Mesothelial cell of epicardium (in vitro differentiated cells): ENCODE data around the gene ROPN1B. TPM values are rescaled to one million over a fixed set of nuclear protein-coding genes. Genes with fewer than 3 reads are reported as not detected.
"Not testable (repeated sequence)": the region's sequence is repeated elsewhere in the genome, so short reads cannot be mapped to it uniquely, and the experiment has no call there.

Experiments
- DNase-seq, 2 experiments: peaks; one replicate each; pipeline ENCODE4 v3.0.0; 2021; ENCODE audit warnings: low spot score in 2 of 2; ENCODE audit not compliant: unreplicated experiment in 2 of 2
- H3K27ac Mint-ChIP-seq: 2 replicates; pipeline ENCODE4 v1.8.0; 2021; ENCODE audit warnings: mixed read lengths
- H3K27me3 Mint-ChIP-seq: 2 replicates; pipeline ENCODE4 v1.8.0; 2021; ENCODE audit warnings: low read depth, mixed read lengths
- H3K36me3 Mint-ChIP-seq: 2 replicates; pipeline ENCODE4 v1.8.0; 2021; ENCODE audit warnings: mixed read lengths
- H3K4me1 Mint-ChIP-seq: 2 replicates; pipeline ENCODE4 v1.8.0; 2021; ENCODE audit warnings: mixed read lengths
- H3K4me3 Mint-ChIP-seq: 2 replicates; pipeline ENCODE4 v1.8.0; 2021; ENCODE audit warnings: mild to moderate bottlenecking, moderate library complexity, mixed read lengths
- H3K9me3 Mint-ChIP-seq: 2 replicates; pipeline ENCODE4 v1.8.0; 2021; ENCODE audit warnings: mixed read lengths
- CTCF ChIP-seq: fragments of 200-600 bp; sonication (generic); IDR thresholded peaks from one replicate; pipeline ENCODE4 v1.5.0; 2021; ENCODE audit warnings: antibody characterized with exemption; ENCODE audit not compliant: unreplicated experiment
- total RNA-seq: library from RNA; stranded (reverse); gene quantifications from 3 replicates; pipeline ENCODE4 v1.2.1, GENCODE V29; 2021

Gene ROPN1B
- total RNA-seq, 1 donor from 2014 or later: not detected

DNA sequence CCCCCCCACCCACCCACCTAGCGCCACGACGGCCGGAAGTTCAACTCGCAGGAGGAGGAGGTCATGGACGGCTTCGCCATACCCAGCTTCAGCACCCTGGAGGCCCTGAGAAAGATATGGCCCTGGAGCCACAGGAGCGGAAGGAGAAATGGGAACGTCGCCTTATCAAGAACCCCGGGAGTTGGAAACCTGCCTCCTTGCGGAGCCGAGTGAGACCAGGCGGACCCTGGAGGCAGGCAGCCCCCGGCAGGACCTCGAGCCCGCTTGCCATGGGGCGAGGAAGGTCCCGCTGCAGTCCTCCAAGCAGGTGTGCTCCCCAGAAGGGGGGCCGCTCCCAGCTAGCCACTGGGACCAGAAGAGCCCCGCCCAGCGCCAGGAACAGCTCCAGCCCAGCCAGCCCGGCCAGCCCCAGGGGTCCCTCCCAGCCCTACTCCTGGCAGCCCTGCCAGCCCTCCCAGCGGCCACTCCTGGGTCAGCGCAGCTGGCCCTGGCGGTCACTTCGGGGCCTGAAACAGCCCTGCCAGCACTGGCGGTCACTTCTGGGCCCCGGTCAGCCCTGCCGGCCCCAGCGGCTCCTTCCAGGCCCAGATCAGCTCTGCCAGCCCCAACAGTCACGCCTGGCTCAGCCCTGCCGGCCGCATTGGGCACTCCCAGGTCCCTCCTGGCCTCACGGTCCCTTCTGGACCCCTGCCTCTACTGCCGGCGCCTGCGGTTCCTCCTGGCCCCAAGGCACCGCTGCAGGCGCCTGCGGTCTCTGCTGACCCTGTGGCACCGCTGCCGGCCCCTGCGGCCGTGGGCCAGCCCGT is 10.3 kb upstream of the ROPN1B start:
- TF ChIP-seq CTCF: no peak
- no peak overlapping the region for H3K27ac Mint-ChIP-seq
- peaks cover 47% of the 10 kb centered on the region for H3K27me3 Mint-ChIP-seq
- H3K4me1 Mint-ChIP-seq: no peaks in the 10 kb centered on the region
- H3K4me3 Mint-ChIP-seq: no peak overlapping the region
- no peak for DNase-seq
- peaks cover 5% of the 10 kb centered on the region for H3K9me3 Mint-ChIP-seq
- H3K36me3 Mint-ChIP-seq: peaks cover 5% of the 10 kb centered on the region

GRCh38 chr3:125959317-125960065 is 9.5 kb upstream of the ROPN1B start:
- DNase-seq: no peak
- Mint-ChIP-seq H3K27ac (no peak overlapping the region), H3K9me3 (peaks cover 5% of the 10 kb centered on the region), H3K36me3 (peaks cover 5% of the 10 kb centered on the region), H3K4me3 (no peak overlapping the region), H3K27me3 (peaks cover 41% of the 10 kb centered on the region), H3K4me1 (no peaks in the 10 kb centered on the region)
- TF ChIP-seq CTCF: no peak

GRCh38 chr3:125960066-125960424 is 8.9 kb upstream of the ROPN1B start:
- TF ChIP-seq CTCF: no peak
- Mint-ChIP-seq H3K9me3 (peaks cover 5% of the 10 kb centered on the region), H3K36me3 (peaks cover 5% of the 10 kb centered on the region), H3K4me1 (no peaks in the 10 kb centered on the region), H3K27me3 (peaks cover 36% of the 10 kb centered on the region), H3K27ac (no peak overlapping the region), H3K4me3 (no peak overlapping the region)
- no peak for DNase-seq

DNA sequence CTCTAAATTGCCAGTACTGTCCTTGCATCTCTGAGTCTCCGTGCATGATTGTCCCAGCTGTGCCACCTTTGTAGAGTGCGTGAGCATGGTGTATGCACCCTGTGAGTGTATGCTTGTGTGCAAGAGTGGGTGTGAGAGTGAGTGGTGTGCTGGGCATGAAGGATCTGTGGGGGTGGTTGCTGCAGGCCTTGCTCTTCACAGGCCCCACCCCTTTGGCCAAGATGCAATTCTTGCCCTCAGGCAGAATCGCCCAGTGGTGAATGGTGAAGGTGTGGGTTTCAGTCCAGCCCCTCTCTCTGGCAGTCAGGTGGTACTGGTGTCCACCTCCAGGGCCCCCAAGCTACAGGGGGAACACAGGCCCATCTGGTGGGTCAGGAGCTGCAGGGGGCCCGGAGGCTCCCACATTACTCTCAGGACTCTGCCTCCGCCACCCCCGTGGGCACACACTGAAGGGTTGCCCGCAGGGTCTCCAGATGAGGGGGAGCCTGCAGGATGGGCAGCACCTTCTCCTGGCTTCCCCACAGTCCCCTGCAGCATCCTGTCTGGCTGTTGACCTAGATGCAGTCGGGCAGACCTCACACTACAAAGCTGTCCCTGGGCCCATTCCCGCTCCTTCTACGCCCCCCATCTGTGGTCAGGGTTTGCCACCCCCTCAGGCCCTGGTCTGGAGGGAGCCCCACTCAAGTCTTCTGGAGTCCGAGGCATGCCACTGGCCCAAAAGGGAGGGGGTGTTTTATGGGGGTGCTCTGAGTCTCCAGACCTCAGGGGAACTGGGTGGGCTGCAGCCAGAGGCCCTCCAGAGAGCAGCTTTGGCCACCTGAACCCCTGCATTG is 8.3 kb upstream of the ROPN1B start:
- H3K27ac Mint-ChIP-seq: no peak overlapping the region
- no peak overlapping the region for H3K4me3 Mint-ChIP-seq
- DNase-seq: no peak
- peaks cover 5% of the 10 kb centered on the region for H3K9me3 Mint-ChIP-seq
- H3K27me3 Mint-ChIP-seq: peaks cover 30% of the 10 kb centered on the region
- TF ChIP-seq CTCF: no peak
- H3K36me3 Mint-ChIP-seq: peaks cover 5% of the 10 kb centered on the region
- no peaks in the 10 kb centered on the region for H3K4me1 Mint-ChIP-seq

DNA sequence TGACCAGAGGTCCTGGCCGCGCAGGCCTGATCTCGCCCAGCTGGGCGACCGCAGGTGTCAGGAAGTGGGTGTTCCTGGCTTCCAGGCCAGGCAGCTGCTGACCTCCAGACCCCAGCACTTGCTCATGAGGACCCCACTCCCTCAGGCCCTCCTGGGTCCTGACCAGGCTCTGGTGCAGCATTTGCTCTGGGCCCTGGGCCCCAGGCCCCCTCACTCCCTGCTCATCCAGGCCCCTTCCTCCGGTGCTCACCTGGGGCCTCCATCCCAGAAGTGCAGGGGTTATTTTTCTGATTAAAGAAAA is 7.7 kb upstream of the ROPN1B start:
- Mint-ChIP-seq H3K36me3 (peaks cover 5% of the 10 kb centered on the region), H3K27me3 (peaks cover 24% of the 10 kb centered on the region)

GRCh38 chr3:125963834-125964233 is 5.1 kb upstream of the ROPN1B start:
- not testable (repeated sequence) for H3K4me3 Mint-ChIP-seq, H3K9me3 Mint-ChIP-seq, DNase-seq, H3K36me3 Mint-ChIP-seq, H3K27ac Mint-ChIP-seq, H3K4me1 Mint-ChIP-seq
- H3K27me3 Mint-ChIP-seq: peaks cover 11% of the 10 kb centered on the region

More for the DNA sequence above, 7.7 kb upstream of the ROPN1B start:
- Mint-ChIP-seq H3K4me3 (no peak overlapping the region), H3K4me1 (no peaks in the 10 kb centered on the region), H3K27ac (no peak overlapping the region), H3K9me3 (peaks cover 5% of the 10 kb centered on the region)
- no peak for DNase-seq
- no peak for TF ChIP-seq CTCF
